NCI-H748 treated with DMSO at 0.1 percent for 48 hours (cell line): ENCODE results near the gene LIMA1.
"Not testable (repeated sequence)": the region's sequence is repeated elsewhere in the genome, so short reads cannot be mapped to it uniquely, and the experiment has no call there.

Experiments
- DNase-seq: peaks from one replicate; lab custom pipeline; 2025; lab: John Stamatoyannopoulos, UW

Gene LIMA1

DNA sequence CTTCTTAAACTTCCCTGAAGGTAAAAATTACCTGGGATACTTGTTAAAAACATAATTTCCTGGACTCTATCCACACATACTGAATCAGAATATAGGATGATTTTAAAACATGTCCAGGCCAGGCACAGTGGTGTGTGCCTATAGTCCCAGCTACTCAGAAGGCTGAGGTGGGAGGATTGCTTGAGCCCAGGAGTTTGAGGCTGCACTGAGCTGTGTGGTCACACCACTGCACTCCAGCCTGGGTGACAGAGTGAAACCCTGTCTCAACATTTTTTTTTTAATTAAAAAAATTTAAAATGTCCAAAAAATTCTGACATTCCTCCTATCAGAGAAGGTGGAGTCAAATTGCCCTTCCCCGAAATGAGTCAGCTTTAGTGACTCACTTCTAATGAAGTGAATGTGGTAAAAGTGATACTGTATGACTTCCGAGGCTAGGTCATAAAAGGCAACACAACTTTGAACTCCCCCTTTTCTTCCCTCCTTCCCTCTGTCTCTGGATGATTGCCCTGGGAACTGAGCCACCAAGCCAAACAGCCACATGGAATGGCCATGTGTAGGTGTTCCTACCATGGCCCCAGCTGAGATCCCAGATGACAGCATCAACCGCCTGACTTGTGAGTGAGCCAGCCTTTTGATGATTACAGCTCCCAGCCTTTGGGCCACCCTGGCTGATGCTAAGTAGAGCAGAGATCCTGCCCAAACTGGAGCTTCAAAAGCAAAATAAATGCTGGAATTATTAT is 36.3 kb downstream of the LIMA1 start:
- DNase-seq, result no peak

DNA sequence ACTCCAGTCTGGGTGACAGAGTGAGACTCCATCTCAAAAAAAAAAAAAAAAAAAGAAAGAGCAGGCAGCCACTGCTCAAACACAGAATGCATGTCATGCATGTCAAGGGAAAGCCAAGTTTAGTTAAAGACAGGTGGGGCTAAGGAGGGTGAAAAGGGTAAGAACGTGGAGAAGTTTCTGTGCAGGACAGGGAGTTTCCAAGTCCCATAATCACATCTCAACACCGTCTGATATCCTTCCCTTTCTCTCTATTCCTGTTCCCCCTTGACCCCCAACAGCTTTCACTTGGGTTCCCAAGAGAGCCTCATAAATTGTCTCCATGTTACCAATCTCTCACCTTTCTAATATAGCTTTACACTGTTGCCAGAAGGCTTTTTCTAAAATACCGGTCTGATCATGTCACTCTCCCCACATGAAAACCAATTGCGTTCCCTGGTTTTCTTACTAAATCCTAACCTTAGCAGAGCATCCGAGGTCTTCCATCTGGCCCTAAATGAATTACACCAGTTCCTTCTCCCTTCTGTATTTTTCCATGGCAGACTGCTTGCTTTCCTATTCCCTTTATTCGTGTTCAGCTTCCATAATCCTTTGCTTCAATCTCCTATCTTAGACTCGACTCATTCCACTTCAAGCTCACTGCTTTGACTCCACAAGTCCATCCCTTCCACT is 37.0 kb downstream of the LIMA1 start:
- DNase-seq, result no peak

GRCh38 chr12:50243507-50243906 is 39.8 kb downstream of the LIMA1 start:
- no peak for DNase-seq

DNA sequence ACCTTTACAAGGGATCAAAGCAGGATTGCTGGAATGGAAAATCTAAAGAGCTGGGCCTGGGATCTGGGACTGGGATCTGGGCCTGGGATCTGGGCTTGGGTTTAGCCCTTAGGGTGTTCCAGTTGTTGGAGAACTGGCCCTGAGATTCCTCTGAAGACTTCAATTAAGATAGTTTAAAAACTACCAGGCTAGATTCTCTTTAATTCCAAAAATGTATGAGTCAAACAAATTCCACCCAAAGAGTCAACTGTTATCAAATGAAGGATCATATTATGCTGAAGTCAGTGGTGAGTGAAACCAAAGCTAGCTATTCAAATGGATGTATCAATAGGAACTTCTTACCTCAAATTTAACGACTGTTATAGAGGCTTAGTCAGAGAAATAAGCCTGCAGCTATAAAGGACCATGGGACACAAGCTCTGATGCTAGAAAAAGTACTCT is 40.5 kb downstream of the LIMA1 start:
- DNase-seq, result no peak

DNA sequence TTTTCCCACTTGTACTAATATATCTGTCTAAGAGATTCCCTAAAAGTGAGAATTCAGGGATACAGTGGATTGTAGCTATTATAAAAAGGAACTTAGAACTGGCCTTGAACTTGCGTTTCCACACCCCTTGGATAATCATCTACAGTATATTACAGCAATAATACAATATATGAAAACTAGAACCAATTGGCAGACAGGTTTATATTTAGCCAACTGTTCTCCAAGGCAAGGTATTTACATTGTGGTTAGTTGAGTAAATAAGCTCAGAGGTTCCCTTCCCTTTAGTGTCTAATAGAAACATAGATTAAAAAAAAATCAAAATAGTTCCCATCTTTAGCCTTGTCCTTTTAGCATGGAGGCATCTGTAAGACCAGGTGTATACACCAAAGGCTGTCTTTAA is 42.1 kb downstream of the LIMA1 start:
- no peak for DNase-seq

DNA sequence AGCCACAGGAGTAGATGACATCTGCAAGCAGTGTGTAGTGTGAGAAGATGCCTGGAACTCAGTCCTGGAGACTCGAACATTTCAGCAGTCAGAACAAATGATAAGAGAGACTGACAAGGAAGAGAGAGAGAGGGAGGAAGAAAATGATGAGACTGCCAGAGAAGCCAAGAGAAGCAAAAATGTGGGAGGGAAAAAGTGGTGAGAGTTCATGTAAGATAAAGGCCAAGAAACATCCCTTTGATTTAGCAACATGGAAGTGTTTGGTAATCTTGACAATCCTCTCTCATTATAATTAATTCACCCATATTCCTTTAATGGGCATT is 42.6 kb downstream of the LIMA1 start:
- no peak for DNase-seq

- no peak for DNase-seq
Measured at GRCh38 chr12:50240096-50240791, 43.1 kb downstream of the LIMA1 start.

DNA sequence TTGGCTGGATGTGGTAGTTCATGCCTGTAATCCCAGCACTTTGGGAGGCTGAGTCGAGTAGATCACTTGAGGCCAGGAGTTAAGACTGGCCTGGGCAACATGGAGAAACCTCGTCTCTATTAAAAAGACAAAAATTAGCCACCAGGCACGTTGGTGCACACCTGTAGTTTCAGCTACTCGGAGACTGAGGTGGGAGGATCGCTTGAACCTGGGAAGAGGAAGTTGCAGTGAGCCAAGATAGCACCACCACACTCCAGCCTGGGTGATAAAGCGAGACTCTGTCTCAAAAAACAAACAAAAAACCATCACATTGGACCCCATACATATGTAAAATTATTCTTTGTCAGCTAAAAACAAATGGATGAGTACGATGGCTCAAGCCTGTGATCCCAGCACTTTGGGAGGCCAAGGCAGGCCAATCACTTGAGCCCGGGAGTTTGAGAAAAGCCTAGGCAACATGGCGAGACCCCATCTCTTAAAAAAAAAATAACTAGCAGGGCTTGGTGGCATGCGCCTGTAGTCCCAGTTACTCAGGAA is 43.9 kb downstream of the LIMA1 start:
- DNase-seq, result no peak

DNA sequence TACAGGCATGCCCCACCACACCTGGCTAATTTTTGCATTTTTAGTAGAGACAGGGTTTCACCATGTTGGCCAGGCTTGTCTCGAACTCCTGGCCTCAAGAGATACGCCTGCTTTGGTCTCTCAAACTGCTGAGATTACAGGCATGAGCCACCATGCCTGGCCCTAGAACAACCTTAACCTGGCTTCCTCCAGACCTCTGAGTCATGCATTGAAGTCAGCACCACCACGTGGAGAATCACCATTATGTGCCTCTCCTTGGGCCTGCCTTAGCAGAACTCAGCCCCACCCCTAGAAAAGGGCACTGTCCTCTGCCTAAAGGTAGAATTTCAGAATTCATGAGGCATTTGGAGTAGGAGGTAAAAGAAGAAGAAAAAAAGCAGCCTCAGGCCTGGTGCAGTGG is 49.0 kb downstream of the LIMA1 start:
- DNase-seq, result no peak

- no peak for DNase-seq
Measured at GRCh38 chr12:50232771-50233209, 50.5 kb downstream of the LIMA1 start.

GRCh38 chr12:50232206-50232605 is 51.1 kb downstream of the LIMA1 start:
- DNase-seq, result no peak

GRCh38 chr12:50231346-50231745 is 52.0 kb downstream of the LIMA1 start:
- DNase-seq, result no peak

DNA sequence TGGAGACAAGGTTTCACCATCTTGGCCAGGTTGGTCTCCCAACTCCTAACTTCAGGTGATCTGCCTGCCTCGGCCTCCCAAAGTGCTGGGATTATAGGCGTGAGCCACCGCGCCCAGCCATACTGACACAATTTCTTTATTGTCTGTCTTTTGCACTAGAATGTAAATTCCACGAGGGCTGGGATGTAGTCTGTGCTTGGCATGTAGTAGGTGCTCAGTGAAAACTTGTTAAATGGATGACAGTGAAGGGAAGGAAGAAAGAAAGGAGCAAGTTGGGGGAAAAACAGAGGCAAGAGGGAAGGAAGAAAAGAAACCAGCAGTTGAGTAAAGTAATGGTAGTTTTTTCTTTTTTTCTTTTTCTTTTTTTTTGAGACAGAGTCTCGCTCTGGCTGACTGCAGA is 53.1 kb downstream of the LIMA1 start:
- DNase-seq, result no peak

DNA sequence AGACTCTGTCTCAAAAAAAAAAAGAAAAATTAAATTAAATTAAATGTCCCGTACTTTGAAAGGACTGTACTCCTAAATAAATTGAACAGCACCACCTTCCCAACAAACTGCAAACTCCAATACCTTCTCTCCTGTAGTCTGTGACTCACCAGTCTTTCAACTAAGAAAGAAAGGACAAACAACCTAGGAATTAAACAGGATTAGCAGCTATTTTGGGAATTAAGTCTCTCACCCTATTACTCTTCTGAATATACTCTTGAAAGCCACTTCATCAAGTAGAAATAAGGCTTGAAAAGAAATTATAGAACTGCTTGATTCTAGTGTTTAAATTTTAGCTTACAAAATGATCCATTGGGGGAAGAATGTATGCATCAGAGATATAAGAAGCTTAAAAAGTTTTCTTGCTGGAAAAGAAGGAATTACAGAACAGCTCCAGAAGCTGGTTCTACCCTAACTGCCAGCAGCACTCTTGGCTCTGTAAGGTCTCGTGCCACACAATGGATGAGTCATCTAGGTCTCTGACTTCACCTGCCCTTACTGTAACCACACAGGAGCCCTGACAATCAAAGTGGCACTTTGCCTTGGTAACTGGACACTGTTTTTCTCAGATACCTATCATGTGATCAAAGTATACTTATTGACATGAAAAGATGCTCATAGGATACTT is 59.2 kb downstream of the LIMA1 start:
- no peak for DNase-seq

DNA sequence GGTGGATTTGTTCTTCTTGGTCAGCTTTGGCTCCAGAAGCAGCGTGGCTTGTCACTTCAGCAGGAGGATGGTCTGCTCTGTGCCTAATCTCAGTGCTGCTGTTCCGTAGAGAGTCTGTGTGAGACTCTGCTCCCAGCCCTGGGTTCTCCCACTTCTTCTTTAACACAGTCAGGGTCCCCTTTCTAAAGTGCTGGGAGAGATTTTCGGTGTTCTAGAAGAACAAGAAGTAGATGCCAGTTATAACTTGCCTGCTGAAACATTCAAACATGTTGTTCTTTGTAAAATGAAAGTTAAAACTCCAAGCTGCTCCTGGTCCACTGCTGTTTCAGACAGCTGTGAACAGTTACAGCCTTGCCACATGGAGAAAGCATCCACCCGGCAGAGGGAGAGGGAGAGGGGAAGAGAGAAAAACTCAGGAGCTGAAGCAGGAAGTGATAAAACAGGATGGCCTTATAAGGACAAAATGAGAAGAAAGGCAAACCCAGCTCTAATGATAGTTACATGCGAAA is 61.0 kb downstream of the LIMA1 start:
- no peak for DNase-seq

GRCh38 chr12:50221228-50222008 is 61.9 kb downstream of the LIMA1 start:
- DNase-seq, result no peak

DNA sequence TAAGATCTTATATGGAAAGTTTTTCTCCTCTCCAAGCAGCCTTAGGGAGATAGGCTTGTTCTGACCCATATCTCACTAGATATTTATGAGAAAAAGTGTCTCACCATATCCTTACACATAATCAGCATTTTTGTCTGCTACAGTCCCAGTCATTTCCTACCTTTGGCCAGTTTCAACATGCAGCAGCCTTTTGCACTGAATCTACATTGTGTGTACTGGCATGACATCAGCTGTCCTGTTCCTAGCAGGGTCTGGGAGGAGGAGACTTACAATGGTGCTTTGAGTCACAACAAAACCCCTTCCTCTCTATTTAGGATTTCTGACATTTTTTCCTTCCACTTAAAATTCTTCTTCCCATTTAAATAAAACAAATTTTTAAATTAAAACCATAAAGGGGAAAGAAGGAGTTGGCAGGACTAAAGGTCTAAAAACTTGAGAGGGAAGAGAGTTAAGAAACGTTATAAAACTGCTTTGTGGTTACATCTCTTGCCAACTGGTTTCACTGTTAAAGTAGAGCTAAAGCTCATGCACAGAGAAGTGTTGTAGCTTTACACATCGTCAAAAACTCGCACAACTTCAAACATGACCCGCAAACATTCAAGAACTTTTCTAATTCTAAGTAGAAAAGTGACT is 62.8 kb downstream of the LIMA1 start:
- no peak for DNase-seq

DNA sequence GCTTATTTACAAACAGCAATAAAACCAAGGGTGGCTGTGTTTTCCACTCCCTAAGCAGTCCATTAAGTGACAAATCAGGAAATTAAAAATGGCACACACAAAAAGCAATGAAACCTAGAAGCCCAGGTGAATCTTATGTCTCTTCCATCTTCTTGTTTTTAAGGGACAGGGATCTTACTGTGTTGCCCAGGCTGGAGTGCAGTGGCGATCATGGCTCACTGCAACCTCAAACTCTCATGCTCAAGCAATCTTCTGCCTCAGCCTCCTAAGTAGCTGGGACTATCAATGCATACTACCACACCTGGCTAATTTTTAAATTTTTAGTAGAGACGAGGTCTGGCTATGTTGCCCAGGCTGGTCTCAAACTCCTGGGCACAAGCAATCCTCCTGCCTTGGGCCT is 63.8 kb downstream of the LIMA1 start:
- DNase-seq, result no peak

DNA sequence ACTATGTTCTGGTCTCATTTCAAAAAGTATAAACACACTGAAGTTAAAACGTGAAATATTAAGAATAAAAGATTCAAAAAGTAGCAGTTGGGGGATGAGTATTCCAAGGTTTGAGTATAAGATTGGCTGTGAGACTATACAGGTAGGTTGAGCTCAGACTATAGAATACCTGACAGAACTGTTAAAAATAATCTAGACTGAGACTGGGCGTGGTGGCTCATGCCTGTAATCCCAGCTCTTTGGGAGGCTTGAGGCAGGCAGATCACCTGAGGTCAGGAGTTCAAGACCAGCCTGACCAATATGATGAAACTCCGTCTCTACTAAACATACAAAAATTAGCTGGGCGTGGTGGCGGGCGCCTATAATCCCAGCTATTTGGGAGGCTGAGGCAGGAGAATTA is 64.3 kb downstream of the LIMA1 start:
- not testable (repeated sequence) for DNase-seq

DNA sequence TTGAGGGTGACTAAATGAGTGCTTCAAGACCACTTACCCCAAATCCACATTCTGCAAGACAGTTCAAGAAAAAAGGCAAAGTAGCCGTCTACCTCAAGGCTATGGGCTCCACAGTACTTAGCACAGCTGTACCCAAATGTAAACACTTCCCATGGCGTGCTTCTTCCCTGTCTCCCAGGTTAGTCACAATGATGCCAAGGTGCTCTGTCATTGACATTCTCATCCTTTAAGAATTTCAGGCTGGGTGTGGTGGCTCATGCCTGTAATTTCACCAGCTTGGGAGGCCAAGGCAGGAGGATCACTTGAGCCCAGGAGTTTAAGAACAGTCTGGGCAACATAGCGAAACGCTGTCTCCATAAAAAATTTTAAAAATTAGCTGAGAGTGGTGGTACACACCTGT is 64.9 kb downstream of the LIMA1 start:
- DNase-seq, result no peak

- no peak for DNase-seq
Measured at GRCh38 chr12:50217202-50217601, 66.1 kb downstream of the LIMA1 start.
